Activated naive CD8-positive, alpha-beta T cell treated with anti-CD3 and anti-CD28 coated beads for 36 hours (primary cell): ENCODE measurements around the gene ANGEL1. TPM values are rescaled to one million over a fixed set of nuclear protein-coding genes. Genes with fewer than 3 reads are reported as not detected.

Experiments
- DNase-seq: peaks from one replicate; pipeline ENCODE4 v3.0.0; 2021
- H3K27ac Mint-ChIP-seq: one replicate; pipeline ENCODE4 v1.8.0; 2022; ENCODE audit warnings: mild to moderate bottlenecking, moderate library complexity, mixed read lengths
- H3K27me3 Mint-ChIP-seq: one replicate; pipeline ENCODE4 v1.8.0; 2022; ENCODE audit warnings: mild to moderate bottlenecking, mixed read lengths
- H3K36me3 Mint-ChIP-seq: one replicate; pipeline ENCODE4 v1.8.0; 2021; ENCODE audit warnings: mild to moderate bottlenecking, mixed read lengths
- H3K4me1 Mint-ChIP-seq: one replicate; pipeline ENCODE4 v1.8.0; 2021; ENCODE audit warnings: mixed read lengths
- H3K4me3 Mint-ChIP-seq: one replicate; pipeline ENCODE4 v1.8.0; 2022; ENCODE audit warnings: mild to moderate bottlenecking, moderate library complexity, mixed read lengths
- H3K9me3 Mint-ChIP-seq: one replicate; pipeline ENCODE4 v1.8.0; 2022; ENCODE audit warnings: mixed read lengths
- total RNA-seq, 2 experiments: library from RNA; stranded (reverse); gene quantifications; one replicate each; pipeline ENCODE4 v1.2.3, GENCODE V29; 2021

Gene ANGEL1
- total RNA-seq, 2 experiments from 2014 or later: 14.9 to 17.1 TPM

GRCh38 chr14:76793956-76794355 lies 18.7 kb downstream of the ANGEL1 start:
- H3K4me3 Mint-ChIP-seq: no peak overlapping the region
- H3K27me3 Mint-ChIP-seq: no peaks in the 10 kb centered on the region
- DNase-seq: no peak
- H3K9me3 Mint-ChIP-seq: no peaks in the 10 kb centered on the region
- peaks cover 26% of the 10 kb centered on the region for H3K36me3 Mint-ChIP-seq
- H3K4me1 Mint-ChIP-seq: peaks cover 3% of the 10 kb centered on the region
- H3K27ac Mint-ChIP-seq: no peak overlapping the region

GRCh38 chr14:76793324-76793723 lies 19.4 kb downstream of the ANGEL1 start:
- H3K27me3 Mint-ChIP-seq: no peaks in the 10 kb centered on the region
- H3K36me3 Mint-ChIP-seq: peaks cover 25% of the 10 kb centered on the region
- no peak overlapping the region for H3K4me3 Mint-ChIP-seq
- DNase-seq: no peak
- no peaks in the 10 kb centered on the region for H3K9me3 Mint-ChIP-seq
- H3K4me1 Mint-ChIP-seq: peaks cover 3% of the 10 kb centered on the region
- H3K27ac Mint-ChIP-seq: no peak overlapping the region

- H3K9me3 Mint-ChIP-seq: no peaks in the 10 kb centered on the region
- peaks cover 3% of the 10 kb centered on the region for H3K4me1 Mint-ChIP-seq
- DNase-seq: no peak
- H3K27me3 Mint-ChIP-seq: no peaks in the 10 kb centered on the region
- H3K4me3 Mint-ChIP-seq: no peak overlapping the region
- H3K27ac Mint-ChIP-seq: no peak overlapping the region
- H3K36me3 Mint-ChIP-seq: peaks cover 20% of the 10 kb centered on the region
These were observed 20.3 kb downstream of the ANGEL1 start for GRCh38 chr14:76792422-76792821.

GRCh38 chr14:76786601-76787000 lies 26.1 kb downstream of the ANGEL1 start:
- no peak for DNase-seq
- Mint-ChIP-seq H3K27me3 (no peaks in the 10 kb centered on the region), H3K27ac (no peak overlapping the region), H3K36me3 (peaks cover 3% of the 10 kb centered on the region), H3K4me3 (no peak overlapping the region), H3K4me1 (peaks cover 19% of the 10 kb centered on the region), H3K9me3 (no peaks in the 10 kb centered on the region)

GRCh38 chr14:76784881-76785280 lies 27.8 kb downstream of the ANGEL1 start:
- H3K4me3 Mint-ChIP-seq: no peak overlapping the region
- no peak overlapping the region for H3K27ac Mint-ChIP-seq
- peaks cover 5% of the 10 kb centered on the region for H3K36me3 Mint-ChIP-seq

GRCh38 chr14:76784266-76784874 lies 28.3 kb downstream of the ANGEL1 start:
- Mint-ChIP-seq H3K4me3 (no peak overlapping the region), H3K27ac (no peak overlapping the region), H3K4me1 (peaks cover 19% of the 10 kb centered on the region), H3K36me3 (peaks cover 5% of the 10 kb centered on the region), H3K27me3 (no peaks in the 10 kb centered on the region), H3K9me3 (no peaks in the 10 kb centered on the region)
- no peak for DNase-seq

More at GRCh38 chr14:76784881-76785280, 27.8 kb downstream of the ANGEL1 start:
- Mint-ChIP-seq H3K9me3 (no peaks in the 10 kb centered on the region), H3K27me3 (no peaks in the 10 kb centered on the region), H3K4me1 (peaks cover 19% of the 10 kb centered on the region)
- peak; percentile 56 for DNase-seq

GRCh38 chr14:76782885-76783566 lies 29.7 kb downstream of the ANGEL1 start:
- H3K4me3 Mint-ChIP-seq: no peak overlapping the region
- peaks cover 5% of the 10 kb centered on the region for H3K36me3 Mint-ChIP-seq
- H3K27me3 Mint-ChIP-seq: no peaks in the 10 kb centered on the region
- no peak for DNase-seq
- peak overlapping the region; percentile 78 for H3K27ac Mint-ChIP-seq
- no peaks in the 10 kb centered on the region for H3K9me3 Mint-ChIP-seq
- peaks cover 19% of the 10 kb centered on the region for H3K4me1 Mint-ChIP-seq

GRCh38 chr14:76782115-76782884 lies 30.4 kb downstream of the ANGEL1 start:
- no peaks in the 10 kb centered on the region for H3K9me3 Mint-ChIP-seq
- no peak for DNase-seq
- peaks cover 5% of the 10 kb centered on the region for H3K36me3 Mint-ChIP-seq
- H3K4me3 Mint-ChIP-seq: no peak overlapping the region
- H3K27ac Mint-ChIP-seq: peak overlapping the region; percentile 78
- peaks cover 19% of the 10 kb centered on the region for H3K4me1 Mint-ChIP-seq
- no peaks in the 10 kb centered on the region for H3K27me3 Mint-ChIP-seq

- Mint-ChIP-seq H3K27ac (peak overlapping the region; percentile 29), H3K4me3 (no peak overlapping the region)
These were observed 31.0 kb downstream of the ANGEL1 start for GRCh38 chr14:76781648-76782051.

GRCh38 chr14:76780875-76781647 lies 31.6 kb downstream of the ANGEL1 start:
- Mint-ChIP-seq H3K27me3 (no peaks in the 10 kb centered on the region), H3K9me3 (no peaks in the 10 kb centered on the region), H3K27ac (peak overlapping the region; percentile 38)

More at GRCh38 chr14:76781648-76782051, 31.0 kb downstream of the ANGEL1 start:
- Mint-ChIP-seq H3K27me3 (no peaks in the 10 kb centered on the region), H3K9me3 (no peaks in the 10 kb centered on the region), H3K4me1 (peaks cover 19% of the 10 kb centered on the region), H3K36me3 (peaks cover 5% of the 10 kb centered on the region)
- DNase-seq: no peak

GRCh38 chr14:76780360-76780759 lies 32.3 kb downstream of the ANGEL1 start:
- no peak for DNase-seq
- Mint-ChIP-seq H3K4me1 (peaks cover 19% of the 10 kb centered on the region), H3K27me3 (no peaks in the 10 kb centered on the region), H3K27ac (no peak overlapping the region), H3K36me3 (peaks cover 5% of the 10 kb centered on the region), H3K9me3 (no peaks in the 10 kb centered on the region), H3K4me3 (no peak overlapping the region)

More at GRCh38 chr14:76780875-76781647, 31.6 kb downstream of the ANGEL1 start:
- Mint-ChIP-seq H3K4me1 (peaks cover 19% of the 10 kb centered on the region), H3K36me3 (peaks cover 5% of the 10 kb centered on the region), H3K4me3 (no peak overlapping the region)
- no peak for DNase-seq

- Mint-ChIP-seq H3K27ac (no peak overlapping the region), H3K36me3 (peaks cover 5% of the 10 kb centered on the region), H3K4me1 (peaks cover 19% of the 10 kb centered on the region), H3K27me3 (no peaks in the 10 kb centered on the region), H3K4me3 (no peak overlapping the region), H3K9me3 (no peaks in the 10 kb centered on the region)
- DNase-seq: no peak
These were observed 32.7 kb downstream of the ANGEL1 start for GRCh38 chr14:76780058-76780345.

GRCh38 chr14:76779221-76780057 lies 33.2 kb downstream of the ANGEL1 start:
- no peak for DNase-seq

GRCh38 chr14:76778546-76779215 lies 34.0 kb downstream of the ANGEL1 start:
- Mint-ChIP-seq H3K4me3 (no peak overlapping the region), H3K27me3 (no peaks in the 10 kb centered on the region), H3K4me1 (peaks cover 16% of the 10 kb centered on the region), H3K36me3 (peaks cover 4% of the 10 kb centered on the region), H3K27ac (no peak overlapping the region), H3K9me3 (no peaks in the 10 kb centered on the region)
- no peak for DNase-seq

More at GRCh38 chr14:76779221-76780057, 33.2 kb downstream of the ANGEL1 start:
- Mint-ChIP-seq H3K4me3 (no peak overlapping the region), H3K9me3 (no peaks in the 10 kb centered on the region), H3K4me1 (peaks cover 19% of the 10 kb centered on the region), H3K27ac (no peak overlapping the region), H3K27me3 (no peaks in the 10 kb centered on the region), H3K36me3 (peaks cover 4% of the 10 kb centered on the region)
